DMS53 treated with DMSO at 0.1 percent for 48 hours (cell line): Measurements from ENCODE around the gene COG5.

Experiments
- DNase-seq: peaks from one replicate; lab custom pipeline; 2025; ENCODE audit not compliant: unreplicated experiment; lab: John Stamatoyannopoulos, UW

Gene COG5

DNA sequence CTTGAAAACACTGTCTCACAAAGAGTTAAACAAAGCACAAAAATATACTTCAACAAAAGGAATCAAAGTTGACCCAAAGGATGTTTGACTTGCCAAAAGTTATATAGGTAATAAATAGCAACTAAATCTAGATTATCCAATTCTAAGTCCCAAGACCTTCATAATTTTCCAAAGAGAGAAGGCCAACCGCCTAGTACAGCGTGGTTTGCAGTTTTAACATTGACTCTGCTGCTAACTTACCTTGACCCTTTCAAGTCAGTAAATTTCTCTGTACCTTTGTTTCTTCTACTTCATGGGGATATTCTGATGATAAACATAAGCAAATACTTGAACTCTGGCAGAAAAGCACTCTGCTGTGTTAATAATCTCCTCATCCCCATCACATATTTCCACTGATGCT, 95.7 kb downstream of the COG5 start:
- DNase-seq, result no peak

DNA sequence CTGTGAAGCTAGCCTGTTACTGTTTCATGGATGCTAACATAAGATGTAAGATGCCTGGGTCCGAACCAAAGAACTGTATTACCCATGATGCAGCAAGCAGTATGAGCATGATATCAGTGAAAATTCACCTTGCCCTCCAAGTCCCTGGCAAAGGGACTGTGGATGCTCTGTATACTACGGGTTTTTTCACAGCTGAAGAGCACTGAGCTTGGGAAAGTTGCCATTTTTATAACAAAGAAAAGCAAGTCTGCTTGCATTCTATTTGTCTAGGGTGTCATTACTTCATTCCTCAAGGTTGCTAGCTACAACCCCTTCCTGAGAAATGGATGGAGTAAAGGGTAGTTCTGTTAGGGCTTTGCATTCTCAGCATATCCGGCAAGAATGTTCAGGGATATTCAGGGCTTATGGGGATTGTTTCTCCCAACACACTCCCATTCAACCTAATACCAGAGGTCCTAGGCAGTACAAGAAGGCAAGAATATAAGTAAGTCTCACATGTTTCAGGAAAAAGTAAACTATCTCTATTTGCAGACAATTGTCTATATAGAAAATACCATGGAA, 99.0 kb downstream of the COG5 start:
- DNase-seq, result no peak

GRCh38 chr7:107463139-107464078, 100.3 kb downstream of the COG5 start:
- DNase-seq, result peak; percentile 83

DNA sequence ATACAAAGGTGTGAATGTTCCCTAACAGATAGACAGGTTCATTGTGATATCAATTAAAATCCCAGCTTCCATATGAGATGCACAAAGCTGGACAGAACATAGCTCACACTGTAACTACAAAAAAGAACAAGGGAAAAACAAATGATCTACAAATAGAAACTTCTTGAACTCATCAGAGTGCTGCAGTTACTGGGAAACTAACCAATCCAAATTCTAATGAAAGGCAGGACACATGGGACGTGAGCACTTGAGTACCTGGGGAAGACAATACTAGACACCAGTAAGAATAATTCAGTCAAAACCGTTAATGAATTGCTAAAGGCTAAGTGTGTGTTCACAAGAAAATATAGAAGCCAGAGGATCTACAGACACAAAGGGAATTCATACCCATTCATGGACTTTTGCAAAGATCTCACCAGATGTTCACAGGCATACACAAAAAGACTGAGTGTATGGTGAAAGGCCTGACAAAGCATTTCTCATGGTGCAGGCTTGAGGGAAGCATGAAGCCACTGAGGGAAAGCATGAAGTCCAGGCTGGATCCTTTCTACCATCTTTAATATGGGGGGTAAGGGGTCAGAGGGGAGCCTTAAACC, 101.7 kb downstream of the COG5 start:
- DNase-seq, result no peak

GRCh38 chr7:107453388-107453787, 110.3 kb downstream of the COG5 start:
- DNase-seq, result no peak

- DNase-seq, result no peak
Observed at GRCh38 chr7:107450970-107451369, 112.8 kb downstream of the COG5 start.

DNA sequence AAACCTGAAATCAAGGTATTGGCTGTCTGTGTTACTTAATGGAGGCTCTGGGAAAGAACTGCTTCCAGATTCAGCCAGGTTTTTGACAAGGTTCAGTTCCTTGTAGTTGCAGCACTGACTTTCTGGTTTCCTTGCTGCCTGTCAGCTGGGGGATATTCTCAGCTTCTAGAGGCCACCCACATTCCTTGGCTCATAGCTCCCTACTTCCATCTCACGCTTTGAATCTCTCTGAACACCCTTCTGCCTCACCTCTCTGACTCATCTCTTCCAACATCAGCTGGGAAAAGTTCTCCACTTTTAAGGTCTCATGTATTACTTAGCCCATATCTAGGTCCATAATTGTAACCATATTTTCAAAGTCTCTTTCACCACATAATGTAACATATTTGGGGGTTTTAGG, 116.7 kb downstream of the COG5 start:
- no peak for DNase-seq

- no peak for DNase-seq
Observed at GRCh38 chr7:107446531-107446930, 117.2 kb downstream of the COG5 start.

DNA sequence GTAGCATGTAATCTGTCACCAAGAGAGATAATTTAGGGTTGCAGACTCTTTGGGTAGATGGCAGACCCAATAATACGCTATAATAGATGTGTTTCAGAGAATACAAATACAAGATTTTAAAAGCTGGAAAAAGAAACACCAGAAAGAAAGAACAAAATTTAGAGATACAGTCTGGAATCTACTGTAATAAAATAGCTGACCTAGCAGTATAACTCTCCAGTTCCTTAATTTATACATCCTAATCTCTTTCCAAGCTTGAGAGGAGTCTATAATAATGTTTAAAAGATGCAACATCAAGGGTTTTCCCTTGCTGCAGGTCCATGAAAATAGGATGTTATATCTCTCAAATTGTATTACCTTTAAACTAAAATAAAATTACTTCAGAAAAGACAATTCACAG, 121.0 kb downstream of the COG5 start:
- no peak for DNase-seq

DNA sequence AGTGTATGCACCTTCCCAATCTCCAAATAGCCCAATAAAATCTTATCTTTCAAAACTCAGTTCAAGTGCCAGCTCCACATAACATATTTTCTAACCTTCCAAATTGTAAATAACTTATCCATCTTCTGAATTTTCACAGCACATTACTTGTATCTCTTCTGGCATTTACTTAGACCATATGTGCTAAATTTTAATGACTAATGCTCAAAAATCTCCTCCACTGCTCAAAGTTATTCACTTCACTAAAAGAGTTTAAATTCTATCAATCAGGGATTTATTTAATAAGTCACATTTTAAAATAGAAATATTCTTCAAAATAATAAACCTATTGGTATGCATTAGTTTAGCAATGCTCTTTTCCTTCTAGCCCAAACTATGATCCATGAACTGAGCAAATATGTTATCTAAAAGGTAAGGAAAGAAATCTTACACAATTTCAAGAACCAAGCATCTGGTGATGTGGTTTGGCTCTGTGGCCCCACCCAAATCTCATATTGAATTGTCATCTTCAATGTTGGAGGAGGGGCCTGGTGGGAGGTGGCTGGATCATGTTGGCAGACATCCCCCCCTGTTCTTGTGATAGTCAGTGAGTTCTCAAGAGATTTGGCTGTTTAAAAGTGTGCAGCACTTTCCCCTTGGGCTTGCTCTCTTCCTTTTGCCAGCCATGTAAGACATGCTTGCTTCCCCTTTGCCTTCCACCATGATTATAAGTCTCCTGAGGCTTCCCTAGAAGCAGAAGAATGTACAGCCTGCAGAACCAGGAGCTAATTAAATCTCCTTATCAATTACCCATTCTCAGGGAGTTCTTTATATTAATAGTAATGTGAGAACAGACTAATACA, 121.9 kb downstream of the COG5 start:
- DNase-seq, result no peak

DNA sequence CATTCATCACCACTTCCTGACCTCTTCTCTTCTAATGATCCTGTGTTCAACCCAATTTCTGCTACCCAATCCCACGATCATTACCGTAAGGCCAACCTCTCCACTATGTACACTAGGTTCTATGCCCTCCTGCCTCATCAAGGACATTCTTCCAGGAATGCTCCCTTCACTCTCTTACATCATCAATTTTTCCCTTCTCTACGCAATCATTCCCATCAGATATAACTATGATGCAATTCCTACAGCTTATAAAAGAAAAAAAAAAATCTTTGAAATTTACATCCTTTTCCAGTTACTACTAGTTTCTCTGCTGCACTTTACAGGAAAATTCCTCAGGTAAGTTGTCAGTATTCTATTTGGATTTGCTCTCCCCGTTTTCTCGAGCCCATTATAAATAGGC, 124.7 kb downstream of the COG5 start:
- no peak for DNase-seq

GRCh38 chr7:107435749-107436148, 128.0 kb downstream of the COG5 start:
- DNase-seq, result no peak

- DNase-seq, result no peak
Observed at GRCh38 chr7:107432261-107432660, 131.5 kb downstream of the COG5 start.

GRCh38 chr7:107430057-107430456, 133.7 kb downstream of the COG5 start:
- no peak for DNase-seq

DNA sequence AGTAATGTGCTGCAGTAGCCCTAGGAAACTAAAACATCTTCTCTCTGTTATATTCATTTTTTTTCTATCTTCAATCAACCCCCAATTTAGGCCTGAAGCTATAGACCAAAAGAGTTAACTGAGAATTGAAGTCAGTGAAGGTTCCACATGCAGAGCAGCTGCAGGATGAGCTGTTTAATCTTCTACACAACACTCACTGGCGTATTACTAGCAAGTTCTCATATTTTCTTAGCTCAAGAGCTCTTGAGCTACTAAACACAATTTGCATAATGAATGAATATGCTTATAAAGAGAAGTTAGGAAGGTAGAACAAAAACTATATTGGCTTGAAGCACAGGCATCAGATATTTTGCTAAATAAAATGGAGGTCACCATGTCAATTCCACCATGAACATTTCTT, 135.1 kb downstream of the COG5 start:
- DNase-seq, result no peak

GRCh38 chr7:107427462-107427861, 136.3 kb downstream of the COG5 start:
- DNase-seq, result no peak

DNA sequence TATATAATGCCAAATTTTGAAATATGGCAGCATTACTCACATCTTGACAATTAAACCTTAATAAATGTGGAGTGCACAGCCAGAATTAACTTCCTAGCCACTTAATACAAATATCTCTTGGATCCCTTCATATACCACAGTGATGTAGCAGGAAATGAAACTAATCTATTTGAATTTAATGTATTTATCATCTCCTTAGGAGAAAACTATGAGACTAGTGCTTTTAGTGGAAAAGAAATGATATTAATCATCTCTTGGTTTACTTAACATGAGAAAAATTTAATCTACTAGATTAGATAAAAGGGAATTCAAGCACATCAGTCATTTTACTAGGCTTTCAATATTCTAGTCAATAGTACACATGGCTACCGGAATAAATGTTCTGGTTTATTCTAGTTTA, 149.5 kb downstream of the COG5 start:
- DNase-seq, result no peak

GRCh38 chr7:107408349-107408748, 155.4 kb downstream of the COG5 start:
- no peak for DNase-seq

GRCh38 chr7:107405559-107405958, 158.2 kb downstream of the COG5 start:
- no peak for DNase-seq

- DNase-seq, result no peak
Observed at GRCh38 chr7:107404740-107405537, 158.8 kb downstream of the COG5 start.

GRCh38 chr7:107398161-107398560, 165.6 kb downstream of the COG5 start:
- no peak for DNase-seq
